HG03457 (cell line): Measurements from ENCODE around the gene ITGA4.

Source experiments
- ATAC-seq: cut with Tn5 transposase; IDR thresholded peaks from one replicate; pipeline ENCODE4 v1.9.1; 2021; ENCODE audit warnings: moderate number of reproducible peaks; ENCODE audit not compliant: unreplicated experiment

The ITGA4 gene

GRCh38 chr2:181499231-181499630 lies 42.0 kb downstream of the ITGA4 start:
- no peak for ATAC-seq

GRCh38 chr2:181500201-181500600 lies 43.0 kb downstream of the ITGA4 start:
- no peak for ATAC-seq

GRCh38 chr2:181515719-181516118 lies 58.5 kb downstream of the ITGA4 start:
- no peak for ATAC-seq

GRCh38 chr2:181516992-181517391 lies 59.8 kb downstream of the ITGA4 start:
- no peak for ATAC-seq

- no peak for ATAC-seq
Observed at GRCh38 chr2:181517685-181518301, 60.6 kb downstream of the ITGA4 start.

GRCh38 chr2:181520253-181520652 lies 63.1 kb downstream of the ITGA4 start:
- ATAC-seq: no peak

- no peak for ATAC-seq
Observed at GRCh38 chr2:181523756-181524155, 66.6 kb downstream of the ITGA4 start.

- no peak for ATAC-seq
Observed at GRCh38 chr2:181526014-181526413, 68.8 kb downstream of the ITGA4 start.

GRCh38 chr2:181527058-181527457 lies 69.9 kb downstream of the ITGA4 start:
- no peak for ATAC-seq

GRCh38 chr2:181528441-181528840 lies 71.3 kb downstream of the ITGA4 start:
- no peak for ATAC-seq

- ATAC-seq: no peak
Observed at GRCh38 chr2:181536730-181537129, 79.5 kb downstream of the ITGA4 start.

GRCh38 chr2:181540421-181540820 lies 83.2 kb downstream of the ITGA4 start:
- ATAC-seq: no peak

- ATAC-seq: no peak
Observed at GRCh38 chr2:181542170-181542569, 85.0 kb downstream of the ITGA4 start.

- ATAC-seq: no peak
Observed at GRCh38 chr2:181546086-181546485, 88.9 kb downstream of the ITGA4 start.

- ATAC-seq: no peak
Observed at GRCh38 chr2:181552808-181553207, 95.6 kb downstream of the ITGA4 start.

- ATAC-seq: no peak
Observed at GRCh38 chr2:181553244-181553643, 96.1 kb downstream of the ITGA4 start.

GRCh38 chr2:181554061-181554830 lies 97.1 kb downstream of the ITGA4 start:
- ATAC-seq: no peak

- no peak for ATAC-seq
Observed at GRCh38 chr2:181558371-181558770, 101.2 kb downstream of the ITGA4 start.

GRCh38 chr2:181563101-181563692 lies 106.0 kb downstream of the ITGA4 start:
- ATAC-seq: no peak

GRCh38 chr2:181566334-181567032 lies 109.3 kb downstream of the ITGA4 start:
- no peak for ATAC-seq

GRCh38 chr2:181570059-181570458 lies 112.9 kb downstream of the ITGA4 start:
- no peak for ATAC-seq
